K562 treated with DMSO at 1 percent for 48 hours (cell line): ENCODE results near the gene NANS. TPM values are rescaled to one million over a fixed set of nuclear protein-coding genes. Genes with fewer than 3 reads are reported as not detected.

Experiments
- total RNA-seq: library from RNA; unstranded; fragments of 300-600 nt; gene quantifications from 2 replicates; pipeline ENCODE4 v1.2.3, GENCODE V29; 2022; ENCODE audit warnings: low replicate concordance; ENCODE audit errors: extremely low read depth

The NANS gene, protein sequence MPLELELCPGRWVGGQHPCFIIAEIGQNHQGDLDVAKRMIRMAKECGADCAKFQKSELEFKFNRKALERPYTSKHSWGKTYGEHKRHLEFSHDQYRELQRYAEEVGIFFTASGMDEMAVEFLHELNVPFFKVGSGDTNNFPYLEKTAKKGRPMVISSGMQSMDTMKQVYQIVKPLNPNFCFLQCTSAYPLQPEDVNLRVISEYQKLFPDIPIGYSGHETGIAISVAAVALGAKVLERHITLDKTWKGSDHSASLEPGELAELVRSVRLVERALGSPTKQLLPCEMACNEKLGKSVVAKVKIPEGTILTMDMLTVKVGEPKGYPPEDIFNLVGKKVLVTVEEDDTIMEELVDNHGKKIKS
- 405 TPM in 1 of 2 replicates, not detected in the other for total RNA-seq

DNA sequence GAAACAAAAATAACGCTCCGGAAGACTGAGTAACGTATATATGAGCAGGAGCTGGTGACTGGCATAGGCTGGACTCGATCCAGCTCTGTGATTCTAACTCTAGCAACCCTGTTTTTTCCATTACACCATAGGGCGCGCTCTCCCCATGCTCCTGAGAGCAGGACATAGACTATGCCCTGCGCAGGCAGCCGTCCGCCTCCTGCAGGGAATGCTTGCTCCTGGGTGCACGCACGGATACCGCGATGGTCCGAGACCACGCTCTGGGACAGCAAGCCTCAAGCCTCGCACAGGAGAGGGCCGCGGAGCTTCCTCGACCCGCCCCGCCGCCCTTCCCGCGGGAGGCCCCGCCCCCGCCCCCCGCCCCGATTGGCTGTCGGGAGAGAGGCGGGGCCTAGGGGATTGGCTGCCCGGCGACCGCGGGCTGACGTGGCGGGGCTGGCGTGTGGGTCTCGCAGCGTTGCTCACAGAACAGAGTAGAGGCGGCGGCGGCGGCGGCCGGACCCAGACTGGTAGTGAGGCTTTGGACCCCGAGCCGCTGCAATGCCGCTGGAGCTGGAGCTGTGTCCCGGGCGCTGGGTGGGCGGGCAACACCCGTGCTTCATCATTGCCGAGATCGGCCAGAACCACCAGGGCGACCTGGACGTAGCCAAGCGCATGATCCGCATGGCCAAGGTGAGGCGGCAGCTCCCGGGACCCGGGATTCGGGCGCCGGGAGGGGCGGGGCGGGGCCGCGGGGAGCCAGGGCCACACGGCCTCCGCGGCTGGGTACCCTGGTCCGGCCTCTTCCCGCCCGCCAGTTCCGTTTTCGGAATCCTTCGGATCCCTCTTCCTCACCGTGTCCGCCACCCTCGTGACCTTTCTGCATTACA, at the start of gene NANS:
NANS (plus strand) TSS at position 464 of the 869 bp plus-strand sequence; CDS start at position 541, 77 bp downstream.

DNA sequence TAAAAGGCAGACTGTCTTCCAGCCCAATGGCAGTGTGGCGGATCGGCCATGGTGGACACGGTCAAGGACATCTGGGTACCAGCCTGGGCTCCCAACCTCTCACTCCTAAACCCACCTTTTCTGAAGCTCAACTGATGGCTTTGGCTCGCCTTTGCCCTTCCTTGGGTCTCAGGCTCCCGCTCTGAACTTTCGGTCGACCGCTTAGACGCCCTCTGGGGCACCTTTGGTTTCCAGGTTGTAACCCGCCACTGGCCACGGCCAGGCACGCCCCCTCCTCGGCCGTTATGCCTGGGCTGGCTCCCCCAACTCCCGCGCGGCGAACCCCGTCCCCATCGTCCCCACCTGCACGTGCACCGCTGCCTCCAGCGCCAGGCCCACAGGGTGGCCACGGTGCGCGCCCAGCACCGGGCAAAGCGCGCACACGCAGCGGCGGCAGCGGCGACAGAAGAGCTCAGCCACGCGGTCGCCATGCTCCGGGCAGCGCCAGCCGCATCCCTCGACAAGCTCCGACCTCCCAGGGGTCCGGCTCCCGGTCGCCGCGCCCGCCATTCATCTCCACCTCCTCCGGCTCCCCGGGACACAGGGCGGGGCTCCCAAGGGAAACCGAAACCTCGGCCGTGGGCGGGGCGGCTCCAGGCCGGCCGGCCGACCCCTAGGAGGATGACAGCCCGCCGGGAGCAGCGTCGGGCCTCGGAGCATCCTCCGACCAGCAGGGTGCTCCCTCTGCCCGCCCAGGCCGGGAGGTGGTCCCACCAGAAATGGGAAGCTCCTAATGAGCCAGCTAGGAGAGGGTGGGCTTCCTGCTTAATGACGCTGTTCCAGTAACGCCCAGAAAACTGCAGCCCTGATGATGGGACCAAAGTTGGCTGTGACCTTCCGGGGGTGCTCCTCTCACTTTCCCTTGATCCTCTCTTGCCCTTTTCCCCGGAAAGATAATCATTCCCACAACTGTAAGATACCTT, 62.4 kb downstream of the NANS start, which contains the start of gene TRIM14:
TRIM14 (minus strand) TSS at position 583 of the 962 bp plus-strand sequence; CDS start at position 549, 34 bp downstream.

Other genes starting within 250 kb of the NANS start
- not detected in 2 replicates for gene FOXE1, start 203.5 kb upstream of the NANS start, total RNA-seq
- gene TRMO, start 134.2 kb upstream of the NANS start, total RNA-seq, result not detected in 2 replicates
- not detected in 2 replicates for gene HEMGN, start 118.6 kb upstream of the NANS start, total RNA-seq
- 397 TPM in 1 of 2 replicates, not detected in the other for gene ANP32B, start 73.4 kb upstream of the NANS start, total RNA-seq
- gene TRIM14, start 62.5 kb downstream of the NANS start, total RNA-seq, result not detected in 2 replicates
- not detected in 2 replicates for gene CORO2A, start 135.9 kb downstream of the NANS start, total RNA-seq
- not detected in 2 replicates for gene TBC1D2, start 198.9 kb downstream of the NANS start, total RNA-seq